ENCODE results near the gene SOS2. TPM values are rescaled to one million over a fixed set of nuclear protein-coding genes. Genes with fewer than 3 reads are reported as not detected.

SOS2 gene
- total and polyA plus RNA-seq, 10 donors, result 6.7 to 68.8 (median 48.2) TPM

DNA sequence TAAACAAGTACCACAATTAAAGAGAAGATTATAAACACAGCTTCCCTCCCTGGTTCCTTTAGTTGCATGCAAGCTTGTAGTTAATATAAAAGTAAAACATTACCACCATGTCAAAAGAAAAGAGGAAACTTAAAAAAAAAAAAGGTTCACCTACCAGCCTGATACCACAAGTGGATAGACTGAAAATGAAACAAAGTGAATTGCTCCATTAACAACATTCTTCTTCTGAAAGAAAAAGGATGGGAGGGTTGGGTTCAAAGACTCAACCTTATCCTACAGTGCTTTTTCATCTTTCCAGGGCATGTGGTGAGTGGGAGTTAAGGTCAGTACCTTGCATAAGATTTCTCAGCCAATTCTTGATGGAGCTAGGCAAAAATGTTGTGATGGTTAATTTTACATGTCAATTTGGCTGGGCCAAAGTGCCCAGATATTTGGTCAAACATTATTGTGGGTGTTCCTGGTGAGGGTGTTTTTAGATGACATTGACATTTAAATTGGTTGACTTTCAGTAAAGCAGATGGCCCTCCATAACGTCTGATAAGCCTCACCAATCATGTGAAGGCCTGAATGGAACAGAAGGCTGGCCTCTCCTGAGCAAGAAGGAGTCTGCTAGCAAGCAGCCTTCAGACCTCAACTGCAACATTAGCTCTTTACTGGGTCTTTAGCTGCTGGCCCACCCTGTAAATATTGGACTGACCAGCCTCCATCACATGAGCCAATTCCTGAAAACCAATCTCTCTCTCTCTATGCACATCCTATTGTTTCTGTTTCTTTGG is 143.8 kb downstream of the SOS2 start:
- peaks cover 24 to 94% (median 67%) of the 10 kb centered on the region in 6 donors for H3K4me1 ChIP-seq

DNA sequence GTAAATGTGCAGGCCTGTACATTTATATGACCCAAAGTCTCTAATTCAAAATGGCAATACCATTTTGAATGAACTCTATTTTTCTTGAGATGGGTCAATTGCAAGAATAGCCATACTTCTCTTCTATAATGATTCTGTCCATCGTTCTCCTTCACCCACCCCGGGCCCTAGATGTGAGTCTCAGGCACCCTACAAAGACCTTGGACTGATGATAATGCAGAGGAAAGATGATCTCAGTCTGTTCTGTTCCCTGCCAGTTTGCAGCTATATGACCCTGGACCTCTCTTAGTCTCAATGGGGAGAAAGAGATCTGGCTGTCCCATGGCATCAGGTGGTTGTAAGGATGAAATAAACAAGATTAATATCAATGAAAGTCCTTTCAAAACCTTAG is 145.1 kb downstream of the SOS2 start:
- intact Hi-C loops (cut with DNase I; ENCODE audit: low total_unique reads), result no loop called here
- Histone ChIP-seq H3K36me3 (peaks cover 0 to 15% (median 0%) of the 10 kb centered on the region in 6 donors), H3K9me3 (no peaks in the 10 kb centered on the region), H3K27me3 (replicated peaks in 1 of 7) (no peaks in the 10 kb centered on the region), H3K27ac (peak overlapping the region; percentile 85 to 98 (median 92)), H3K4me3 (no peak overlapping the region), H3K4me1 (peaks cover 24 to 94% (median 69%) of the 10 kb centered on the region in 6 donors)
- TF ChIP-seq POLR2A (IDR thresholded peaks at IDR 0.05), result no peak
- no peak for TF ChIP-seq POLR2AphosphoS5 (IDR thresholded peaks at IDR 0.05)
- TF ChIP-seq, protein P1, sequence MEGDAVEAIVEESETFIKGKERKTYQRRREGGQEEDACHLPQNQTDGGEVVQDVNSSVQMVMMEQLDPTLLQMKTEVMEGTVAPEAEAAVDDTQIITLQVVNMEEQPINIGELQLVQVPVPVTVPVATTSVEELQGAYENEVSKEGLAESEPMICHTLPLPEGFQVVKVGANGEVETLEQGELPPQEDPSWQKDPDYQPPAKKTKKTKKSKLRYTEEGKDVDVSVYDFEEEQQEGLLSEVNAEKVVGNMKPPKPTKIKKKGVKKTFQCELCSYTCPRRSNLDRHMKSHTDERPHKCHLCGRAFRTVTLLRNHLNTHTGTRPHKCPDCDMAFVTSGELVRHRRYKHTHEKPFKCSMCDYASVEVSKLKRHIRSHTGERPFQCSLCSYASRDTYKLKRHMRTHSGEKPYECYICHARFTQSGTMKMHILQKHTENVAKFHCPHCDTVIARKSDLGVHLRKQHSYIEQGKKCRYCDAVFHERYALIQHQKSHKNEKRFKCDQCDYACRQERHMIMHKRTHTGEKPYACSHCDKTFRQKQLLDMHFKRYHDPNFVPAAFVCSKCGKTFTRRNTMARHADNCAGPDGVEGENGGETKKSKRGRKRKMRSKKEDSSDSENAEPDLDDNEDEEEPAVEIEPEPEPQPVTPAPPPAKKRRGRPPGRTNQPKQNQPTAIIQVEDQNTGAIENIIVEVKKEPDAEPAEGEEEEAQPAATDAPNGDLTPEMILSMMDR (IDR thresholded peaks at IDR 0.05 in 8 of 11, conservative IDR thresholded peaks at IDR 0.05 in 3 of 11), result no peak
- no peak for DNase-seq
- 69 to 87% (median 80%) methylated on average over 2 of the region's 2 CpGs for WGBS, 5 donors

More for the DNA sequence above, 143.8 kb downstream of the SOS2 start:
- 20 to 73% (median 50%) methylated on average over 1 of the region's 1 CpG for WGBS, 5 donors
- Histone ChIP-seq H3K36me3 (peaks cover 0 to 27% (median 0%) of the 10 kb centered on the region in 6 donors), H3K27me3 (replicated peaks in 1 of 7) (no peaks in the 10 kb centered on the region), H3K27ac (peak overlapping the region; percentile 57 to 98 (median 92)), H3K4me3 (no peak overlapping the region), H3K9me3 (no peaks in the 10 kb centered on the region)
- intact Hi-C loops (cut with DNase I; ENCODE audit: low total_unique reads), result no loop called here
- TF ChIP-seq POLR2AphosphoS5 (IDR thresholded peaks at IDR 0.05) (no peak), POLR2A (IDR thresholded peaks at IDR 0.05) (no peak)
- TF ChIP-seq, protein P1 (IDR thresholded peaks at IDR 0.05 in 8 of 11, conservative IDR thresholded peaks at IDR 0.05 in 3 of 11), result no peak
- no peak for DNase-seq

DNA sequence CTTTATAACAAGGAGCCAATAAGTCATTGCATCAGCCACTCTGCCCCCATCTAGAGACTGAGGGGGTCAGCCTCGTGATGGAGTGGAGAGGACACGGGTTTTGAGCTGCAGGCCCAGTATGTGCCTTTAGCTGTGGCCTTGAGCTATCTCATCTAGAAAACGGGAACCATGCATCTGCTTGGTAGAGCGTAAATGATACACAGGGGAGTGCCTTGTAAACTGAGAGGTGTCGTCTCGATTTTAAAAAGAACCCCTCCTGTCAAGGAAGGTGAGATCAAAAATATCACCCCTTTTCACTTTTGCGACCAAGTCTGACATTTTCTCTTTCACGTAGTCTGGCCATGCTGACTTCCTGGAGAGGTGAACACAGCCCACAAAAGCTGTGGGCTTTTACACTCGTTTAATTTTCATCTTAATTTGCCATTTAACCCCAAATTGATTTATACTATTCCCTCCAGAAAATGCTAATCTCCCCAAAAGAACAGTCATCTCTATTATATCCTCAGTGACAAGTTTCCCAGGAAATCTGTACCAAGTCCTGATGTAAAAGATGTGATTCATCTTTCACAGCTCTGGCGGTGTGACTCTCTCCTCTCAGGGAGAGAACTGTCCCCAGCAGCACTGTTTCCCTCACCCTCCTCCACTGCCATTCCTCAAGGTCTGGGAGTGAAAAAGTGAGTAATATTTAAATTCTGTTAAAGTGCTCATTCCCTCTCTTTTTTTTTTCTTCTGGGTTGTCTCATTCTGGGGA is 145.6 kb downstream of the SOS2 start:
- Histone ChIP-seq H3K27ac (peak overlapping the region; percentile 85 to 98 (median 92)), H3K27me3 (replicated peaks in 1 of 7) (no peaks in the 10 kb centered on the region), H3K9me3 (no peaks in the 10 kb centered on the region), H3K4me1 (peaks cover 29 to 94% (median 71%) of the 10 kb centered on the region in 6 donors), H3K36me3 (peaks cover 0 to 10% (median 0%) of the 10 kb centered on the region in 6 donors), H3K4me3 (no peak overlapping the region)
- intact Hi-C loops (cut with DNase I; ENCODE audit: low total_unique reads), result no loop called here
- no peak for DNase-seq
- WGBS, 5 donors, result 44 to 73% (median 64%) methylated on average over 10 of the region's 10 CpGs
- peak in 1 of 3 donors; percentile 39 for TF ChIP-seq POLR2AphosphoS5 (IDR thresholded peaks at IDR 0.05)
- no peak for TF ChIP-seq POLR2A (IDR thresholded peaks at IDR 0.05)
- TF ChIP-seq, protein P1 (IDR thresholded peaks at IDR 0.05 in 8 of 11, conservative IDR thresholded peaks at IDR 0.05 in 3 of 11), result peak in 1 of 11 experiments; percentile 3

DNA sequence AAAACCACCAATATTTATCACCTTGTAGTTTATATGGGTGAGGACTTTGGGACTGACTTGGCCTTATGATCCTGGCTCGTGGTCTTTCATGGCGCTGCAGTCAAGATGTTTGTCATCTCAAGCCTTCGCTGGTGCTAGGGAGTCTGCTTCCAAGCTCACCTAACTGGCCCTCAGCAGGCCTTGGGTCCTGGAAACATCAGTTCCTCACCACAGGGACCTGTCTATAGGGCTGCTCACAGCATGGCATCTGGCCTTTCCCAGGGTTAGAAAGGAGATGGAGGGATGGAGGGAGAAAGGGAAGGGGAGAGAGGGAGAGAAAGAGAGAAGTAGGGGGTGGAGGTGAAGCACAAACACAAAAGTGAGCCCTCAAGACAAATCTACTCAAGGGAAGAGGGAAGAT is 146.7 kb downstream of the SOS2 start:
- TF ChIP-seq POLR2AphosphoS5 (IDR thresholded peaks at IDR 0.05), result no peak
- TF ChIP-seq, protein P1 (IDR thresholded peaks at IDR 0.05 in 8 of 11, conservative IDR thresholded peaks at IDR 0.05 in 3 of 11), result no peak
- TF ChIP-seq POLR2A (IDR thresholded peaks at IDR 0.05), result no peak
- peaks cover 29 to 93% (median 73%) of the 10 kb centered on the region in 6 donors for H3K4me1 ChIP-seq
- H3K9me3 ChIP-seq, result no peaks in the 10 kb centered on the region
- intact Hi-C loops (cut with DNase I; ENCODE audit: low total_unique reads), result no loop called here
- no peak for DNase-seq
- no peak overlapping the region for H3K4me3 ChIP-seq
- H3K27me3 ChIP-seq (replicated peaks in 1 of 7), result no peaks in the 10 kb centered on the region
- H3K36me3 ChIP-seq, result peaks cover 0 to 10% (median 0%) of the 10 kb centered on the region in 6 donors
- 91 to 96% (median 95%) methylated on average over 3 of the region's 3 CpGs for WGBS, 5 donors
- peak overlapping the region; percentile 85 to 98 (median 92) for H3K27ac ChIP-seq

All from spleen (tissue), 11 donors.